GM21381 (cell line): Measurements from ENCODE around the gene TMEM178A.

Experiments used
- ATAC-seq: cut with Tn5 transposase; IDR thresholded peaks from one replicate; pipeline ENCODE4 v1.9.1; 2021; ENCODE audit warnings: mild to moderate bottlenecking, moderate library complexity; ENCODE audit not compliant: unreplicated experiment

TMEM178A gene

GRCh38 chr2:39736640-39737039, 70.9 kb downstream of the TMEM178A start:
- ATAC-seq = no peak

GRCh38 chr2:39737661-39738060, 71.9 kb downstream of the TMEM178A start:
- ATAC-seq = no peak

GRCh38 chr2:39738936-39739335, 73.2 kb downstream of the TMEM178A start:
- no peak for ATAC-seq

- no peak for ATAC-seq
Measured at GRCh38 chr2:39739386-39739785, 73.7 kb downstream of the TMEM178A start.

- ATAC-seq = no peak
Measured at GRCh38 chr2:39741871-39742270, 76.2 kb downstream of the TMEM178A start.

GRCh38 chr2:39743269-39743776, 77.6 kb downstream of the TMEM178A start:
- ATAC-seq = no peak

- ATAC-seq = no peak
Measured at GRCh38 chr2:39755466-39755865, 89.7 kb downstream of the TMEM178A start.

GRCh38 chr2:39757156-39757555, 91.4 kb downstream of the TMEM178A start:
- no peak for ATAC-seq

- no peak for ATAC-seq
Measured at GRCh38 chr2:39762448-39762847, 96.7 kb downstream of the TMEM178A start.
